Measurements from ENCODE around the gene EFS.

Gene EFS

GRCh38 chr14:23359722-23360447 is 5.1 kb downstream of the EFS start:
- in situ Hi-C loops (cut with MboI; ENCODE audit: low sequenced_read_pairs), result no loop called here

DNA sequence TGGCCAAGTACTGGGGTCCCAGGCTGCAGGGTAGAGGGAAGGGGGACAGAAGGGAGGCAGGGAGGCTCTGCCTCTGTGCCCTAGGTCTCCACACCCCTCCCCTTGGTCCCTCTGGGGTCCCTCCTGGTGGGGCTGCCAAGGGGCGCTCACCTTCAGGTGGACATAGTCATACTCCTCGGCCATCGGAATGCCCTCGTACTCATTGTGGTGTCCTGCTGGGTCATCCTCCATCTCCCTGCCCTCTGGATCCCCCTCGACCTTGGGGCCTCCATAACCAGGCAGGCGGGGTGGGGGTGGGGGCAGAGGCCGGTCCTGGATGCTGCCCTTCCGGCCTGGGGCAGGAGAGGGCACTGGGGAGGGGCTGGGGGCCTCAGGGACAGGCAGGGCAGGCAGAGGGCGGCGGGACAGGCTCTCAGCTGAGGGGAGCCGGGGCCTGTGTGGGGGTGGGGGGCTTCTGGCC is 5.8 kb downstream of the EFS start:
- in situ Hi-C loops (cut with MboI; ENCODE audit: low sequenced_read_pairs), result no loop called here

GRCh38 chr14:23358553-23359166 is 6.3 kb downstream of the EFS start:
- in situ Hi-C loops (cut with MboI; ENCODE audit: low sequenced_read_pairs), result no loop called here

- in situ Hi-C loops (cut with MboI; ENCODE audit: low sequenced_read_pairs), result no loop called here
Measured at GRCh38 chr14:23358042-23358441, 6.9 kb downstream of the EFS start.

GRCh38 chr14:23357261-23357660 is 7.7 kb downstream of the EFS start:
- in situ Hi-C loops (cut with MboI; ENCODE audit: low sequenced_read_pairs), result no loop called here

- in situ Hi-C loops (cut with MboI; ENCODE audit: low sequenced_read_pairs), result no loop called here
Measured at GRCh38 chr14:23356662-23357061, 8.3 kb downstream of the EFS start.

DNA sequence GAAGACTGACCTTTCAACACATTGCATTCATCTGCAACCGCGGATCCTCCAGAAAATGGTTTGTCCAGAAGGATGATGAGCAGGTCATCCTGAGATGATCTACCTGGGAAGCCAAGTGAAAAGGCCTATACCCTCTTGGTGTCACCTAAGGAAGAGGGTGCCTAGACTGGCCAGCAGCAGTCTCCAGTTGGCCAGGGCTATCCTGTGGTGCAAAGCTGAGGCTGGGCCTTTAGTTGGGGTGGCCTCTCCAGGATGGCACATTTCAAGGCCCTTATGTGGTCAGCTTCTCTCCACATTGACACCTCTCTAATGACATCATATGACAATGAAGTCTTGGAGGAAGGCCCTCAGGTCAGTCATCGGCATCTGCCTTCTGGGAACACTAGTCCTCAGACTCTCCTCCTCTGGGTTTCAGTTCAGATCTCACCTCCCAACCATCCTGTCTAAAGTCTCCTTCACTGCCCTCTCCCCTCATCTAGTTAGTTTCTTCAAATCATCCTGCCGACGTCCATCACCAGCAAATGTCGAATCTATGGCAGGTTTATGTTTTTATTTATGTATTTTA is 9.0 kb downstream of the EFS start:
- in situ Hi-C loops (cut with MboI; ENCODE audit: low sequenced_read_pairs), result no loop called here

GRCh38 chr14:23354990-23355389 is 10.0 kb downstream of the EFS start:
- in situ Hi-C loops (cut with MboI; ENCODE audit: low sequenced_read_pairs), result no loop called here

DNA sequence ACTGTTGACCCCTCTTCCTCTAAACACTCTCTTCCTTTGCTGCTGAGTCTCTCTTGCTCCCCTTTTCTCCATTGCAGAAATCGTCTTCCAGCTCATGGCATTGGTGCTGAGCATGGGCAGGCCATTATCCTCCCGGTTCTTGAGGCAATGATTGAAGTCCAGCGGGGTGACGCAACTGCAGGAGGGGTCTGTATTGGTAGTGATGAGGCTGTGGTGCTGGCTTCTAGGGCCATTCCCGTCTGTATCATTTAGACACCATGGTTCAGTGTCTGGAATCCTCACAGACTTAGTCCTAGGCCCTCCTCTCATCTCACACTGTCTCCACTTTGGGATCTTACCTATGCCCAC is 11.6 kb downstream of the EFS start:
- in situ Hi-C loops (cut with MboI; ENCODE audit: low sequenced_read_pairs), result no loop called here

DNA sequence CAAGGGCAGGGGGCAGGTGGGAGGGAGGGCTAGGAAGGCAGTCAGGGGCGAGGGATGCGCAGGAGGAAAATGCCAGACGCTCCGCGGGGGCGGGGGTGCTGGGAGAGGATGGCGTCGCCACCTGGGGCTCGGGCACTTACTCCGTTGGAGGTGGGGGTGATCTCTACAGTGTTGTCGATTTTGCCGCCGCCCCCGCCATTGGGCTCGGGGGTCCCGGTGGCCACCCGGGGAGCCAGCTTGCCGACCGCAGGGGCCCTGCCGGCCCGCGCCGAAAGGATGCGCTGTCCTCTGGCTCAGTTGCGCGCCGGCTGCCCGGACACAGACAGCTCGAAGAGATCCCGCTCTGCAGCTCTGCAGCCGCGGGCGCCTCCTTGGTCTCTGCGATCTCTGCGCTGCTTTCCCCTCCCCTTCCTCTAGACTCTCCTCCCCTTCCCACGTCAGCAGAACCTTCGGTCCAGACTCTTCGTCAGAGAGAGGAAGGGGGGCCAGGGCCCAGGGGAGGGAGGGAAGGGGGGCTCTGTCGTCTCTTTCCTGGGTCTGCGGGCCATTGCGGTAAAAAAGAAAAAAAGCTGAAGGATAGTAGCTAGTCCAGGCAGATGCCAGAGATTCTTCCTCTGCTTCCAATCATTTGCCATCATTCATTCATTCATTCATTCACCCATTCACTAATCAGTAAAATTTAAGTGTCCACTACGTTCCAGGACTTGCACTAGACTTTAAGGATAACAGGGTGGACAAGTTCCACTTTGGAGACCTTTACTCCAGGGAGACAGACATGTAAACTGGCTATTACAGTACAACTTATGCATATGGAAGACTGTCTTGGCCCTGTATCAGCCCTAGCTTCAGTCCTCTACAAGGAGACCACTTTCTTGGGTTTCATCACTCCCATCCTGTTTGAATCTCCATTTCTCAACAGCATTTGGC is 12.2 kb downstream of the EFS start, which contains the start of gene SLC22A17:
SLC22A17 (minus strand) TSS at position 382 of the 927 bp plus-strand sequence.
- in situ Hi-C loops (cut with MboI; ENCODE audit: low sequenced_read_pairs), result no loop called here

DNA sequence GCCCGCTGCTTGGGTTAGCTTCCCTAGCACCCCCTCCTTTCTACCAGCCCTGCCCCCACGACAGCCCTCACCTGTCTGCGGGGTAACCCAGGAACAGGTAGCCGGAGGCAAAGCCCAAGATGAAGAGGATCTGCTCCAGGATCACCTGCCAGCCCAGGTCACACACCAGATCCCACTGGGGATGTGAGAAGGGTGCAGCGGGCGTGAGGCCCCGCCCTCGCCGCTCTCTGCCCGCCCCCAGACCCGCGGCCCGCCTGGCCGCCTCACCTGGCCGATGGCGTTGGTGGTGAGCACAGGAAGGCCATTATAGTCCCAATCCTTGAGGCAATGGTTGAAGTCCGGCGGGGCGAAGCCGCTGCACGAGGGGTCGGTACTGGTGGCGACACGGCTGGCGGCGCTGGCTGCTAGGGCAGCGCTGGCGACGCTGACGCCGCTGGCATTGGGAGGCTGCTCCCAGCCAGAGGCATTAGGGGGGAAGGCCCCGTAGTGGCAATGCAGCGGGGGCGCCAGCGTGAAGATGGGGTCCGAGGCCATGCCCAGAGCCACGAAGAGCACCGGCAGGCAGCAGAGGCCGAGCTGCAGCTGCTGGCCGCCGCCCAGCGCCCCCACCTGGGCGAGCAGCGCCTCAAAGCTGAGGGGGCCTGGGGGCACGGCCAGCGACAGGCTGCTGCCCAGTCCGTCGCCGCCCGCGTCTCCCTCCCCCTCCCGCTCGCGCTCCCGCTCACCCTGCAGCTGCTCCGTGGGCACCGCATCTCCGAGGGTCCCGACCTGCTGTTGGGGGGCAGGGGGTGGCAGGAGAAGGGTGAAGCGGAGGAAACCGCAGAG is 13.1 kb downstream of the EFS start:
- in situ Hi-C loops (cut with MboI; ENCODE audit: low sequenced_read_pairs), result no loop called here

DNA sequence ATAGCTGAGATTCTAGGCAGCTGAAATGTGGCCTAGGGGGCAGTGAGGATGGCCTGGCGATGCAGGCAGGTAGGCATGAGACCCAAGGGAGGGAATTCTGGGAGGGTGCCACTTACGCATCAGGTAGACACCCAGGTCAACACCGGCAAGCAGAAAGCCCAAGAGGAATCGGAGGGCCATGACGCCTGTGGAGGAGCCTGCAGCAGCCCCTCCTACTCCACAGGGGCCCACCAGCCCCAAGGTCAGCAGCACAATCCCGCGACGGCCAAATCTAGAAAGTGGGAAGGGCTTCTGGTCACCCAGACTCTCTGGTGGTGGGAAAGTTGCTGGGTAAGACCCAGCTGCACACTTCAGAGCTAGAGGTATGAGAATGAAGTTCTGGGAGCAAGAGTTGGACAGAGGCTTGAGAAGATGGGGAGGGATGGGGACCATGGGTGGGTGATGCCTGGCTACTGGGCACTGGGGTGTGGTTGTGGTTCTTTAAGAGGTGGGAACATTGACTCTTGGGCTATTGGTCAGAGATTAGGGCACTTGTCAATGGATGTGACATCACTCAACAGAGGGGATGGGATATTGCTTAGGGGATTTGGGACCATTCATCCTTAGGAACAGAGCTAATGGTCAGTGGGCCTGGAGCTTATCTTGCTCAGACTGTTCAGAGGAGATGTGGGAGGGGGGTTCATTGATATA is 15.7 kb downstream of the EFS start:
- in situ Hi-C loops (cut with MboI; ENCODE audit: low sequenced_read_pairs), result no loop called here

DNA sequence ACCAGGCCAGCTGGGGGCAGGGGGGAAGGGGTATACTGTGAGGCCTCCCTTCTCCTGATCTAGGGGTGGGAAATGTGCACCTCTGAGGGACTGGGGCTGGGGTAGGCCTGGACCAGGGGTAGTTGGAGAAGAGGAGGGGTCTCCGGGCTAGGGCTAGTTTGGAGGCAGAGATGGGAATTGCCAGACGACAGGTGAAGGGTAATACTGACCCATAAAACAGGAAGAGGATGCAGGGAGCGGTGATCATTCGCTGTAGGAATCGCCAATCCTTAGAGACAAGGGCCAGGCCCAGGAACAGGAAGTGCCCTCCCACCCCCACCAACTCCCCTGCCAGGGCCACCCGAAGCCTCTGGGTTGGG is 16.7 kb downstream of the EFS start:
- in situ Hi-C loops (cut with MboI; ENCODE audit: low sequenced_read_pairs), result no loop called here

DNA sequence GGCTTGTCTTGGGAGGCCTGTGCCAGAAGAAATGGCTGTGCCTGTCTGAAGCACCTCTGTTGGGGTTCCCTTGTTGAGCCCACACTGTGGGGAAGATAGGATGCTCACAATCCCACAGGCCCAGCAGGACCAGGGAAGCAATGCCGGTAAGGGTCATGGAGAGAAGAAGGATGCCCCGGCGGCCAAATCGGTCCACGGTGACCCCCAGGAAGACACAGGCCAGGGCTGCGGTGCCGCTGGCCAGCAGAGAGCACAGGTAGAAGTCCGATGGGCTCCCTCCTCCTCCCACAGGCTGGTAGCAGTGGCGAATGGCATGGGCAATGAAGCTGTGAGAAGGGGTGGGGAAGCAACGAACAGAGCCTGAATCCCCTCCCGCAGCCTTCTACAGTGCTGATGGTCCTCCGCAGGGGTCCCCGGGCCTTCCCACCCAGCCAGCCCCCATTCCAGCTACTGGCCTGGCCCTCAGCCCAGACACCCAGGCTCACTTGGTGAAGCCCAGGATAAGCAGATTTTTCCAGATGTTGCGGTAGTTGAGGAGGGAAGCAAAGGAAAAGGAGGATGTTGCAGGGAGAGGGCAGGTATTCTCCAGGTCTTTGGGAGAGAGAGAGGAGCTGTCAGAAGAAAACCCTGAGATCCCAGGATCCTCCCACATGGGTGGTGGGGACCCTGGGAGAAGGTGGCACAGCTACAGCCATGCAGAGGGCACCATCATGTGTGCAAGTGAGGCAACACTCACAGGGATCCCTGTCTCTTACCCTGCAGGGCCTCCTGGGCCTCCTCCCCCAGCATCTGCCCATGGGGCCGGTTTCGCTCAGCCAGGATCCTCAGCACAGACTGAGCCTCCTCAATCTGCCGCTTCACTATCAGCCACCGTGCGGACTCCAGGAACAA is 17.3 kb downstream of the EFS start:
- in situ Hi-C loops (cut with MboI; ENCODE audit: low sequenced_read_pairs), result no loop called here

DNA sequence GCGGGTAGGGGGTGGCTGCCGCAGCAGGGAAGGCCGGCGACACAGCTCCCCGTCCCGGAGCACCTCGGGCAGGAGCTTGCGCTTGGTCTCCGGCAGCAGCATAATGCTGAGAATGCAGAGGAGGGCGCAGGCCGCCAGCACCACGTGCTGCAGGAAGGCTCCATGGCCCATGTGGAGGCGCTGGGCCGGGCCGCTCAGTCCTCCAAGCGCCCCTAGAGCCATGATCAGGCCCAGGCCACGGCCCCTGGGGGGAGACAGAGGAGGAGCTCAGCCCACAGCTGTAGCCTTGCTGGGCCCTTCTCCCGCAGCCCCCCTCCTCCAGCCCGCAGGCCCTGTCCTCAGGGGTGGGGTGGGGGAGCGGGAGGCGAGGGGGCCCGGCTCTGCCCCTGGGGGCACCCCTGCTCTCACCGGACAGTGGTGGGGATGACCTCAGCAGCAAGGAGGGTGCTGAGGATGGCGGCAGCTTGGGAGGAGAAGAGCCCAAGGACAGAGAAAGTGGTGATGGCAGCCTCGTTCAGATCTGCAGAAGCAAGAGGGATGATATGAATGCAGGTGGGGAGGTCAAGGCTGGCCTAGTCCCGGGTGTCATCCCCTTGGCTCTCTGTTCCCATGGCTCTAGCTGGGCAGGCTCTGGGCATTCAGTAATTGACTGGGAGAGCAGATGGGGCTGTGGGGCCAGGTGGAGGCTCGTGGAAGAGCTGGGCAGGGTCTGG is 18.1 kb downstream of the EFS start:
- in situ Hi-C loops (cut with MboI; ENCODE audit: low sequenced_read_pairs), result no loop called here

GRCh38 chr14:23345987-23346692 is 18.8 kb downstream of the EFS start:
- in situ Hi-C loops (cut with MboI; ENCODE audit: low sequenced_read_pairs), result no loop called here

DNA sequence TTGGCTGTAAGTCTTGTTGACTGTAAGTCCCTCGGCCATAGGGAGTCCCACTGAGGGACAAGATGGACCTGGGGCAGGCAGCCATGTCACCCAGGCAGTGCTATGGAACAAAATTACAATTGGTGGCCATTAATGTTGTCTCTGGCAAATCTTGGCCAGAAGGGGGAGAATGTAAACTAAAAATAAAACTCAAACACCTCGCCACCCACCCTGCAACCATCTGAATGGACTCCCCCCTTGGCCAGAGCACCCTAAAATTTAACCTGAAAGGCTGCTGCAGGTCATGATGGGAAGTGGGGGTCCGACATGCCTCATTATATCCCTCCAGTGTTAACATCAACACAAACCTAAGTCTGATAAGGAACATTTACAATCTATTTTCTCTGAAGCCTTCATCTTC is 20.5 kb downstream of the EFS start:
- in situ Hi-C loops (cut with MboI; ENCODE audit: low sequenced_read_pairs), result no loop called here
